K562 (cell line): Measurements from ENCODE around the gene PYGM. TPM values are rescaled to one million over a fixed set of nuclear protein-coding genes. Genes with fewer than 3 reads are reported as not detected.
A peak's percentile ranks its signal among the peaks of the same experiment; 100 is the strongest.

Experiments
- CCNT2 ChIP-seq: IDR thresholded peaks from 2 replicates; pipeline ENCODE4 v1.6.1; 2011; ENCODE audit warnings: borderline replicate concordance, low read depth, mild to moderate bottlenecking, moderate library complexity, mixed read lengths, low read length; ENCODE audit not compliant: insufficient read length; ENCODE audit errors: extremely low read depth
- DACH1 ChIP-seq: fragments of 450-650 bp; IDR thresholded peaks from 2 replicates; pipeline ENCODE4 v1.6.1; 2018; ENCODE audit not compliant: partially characterized antibody
- ESRRA ChIP-seq: fragments of 450-650 bp; IDR thresholded peaks from 2 replicates; pipeline ENCODE4 v1.6.1; 2014; ENCODE audit warnings: low read depth, mild to moderate bottlenecking, moderate library complexity, borderline replicate concordance
- HDAC3 ChIP-seq: fragments of 450-650 bp; IDR thresholded peaks from 2 replicates; pipeline ENCODE4 v1.6.1; 2018; ENCODE audit warnings: borderline replicate concordance, mild to moderate bottlenecking, moderate library complexity; ENCODE audit not compliant: partially characterized antibody
- MYNN ChIP-seq, 2 experiments: sonication (generic); formaldehyde crosslinking in 1 of 2; IDR thresholded peaks; 2 replicates each; pipeline versions ENCODE4 v1.5.0 to v1.6.1; 2016 to 2020; ENCODE audit warnings: antibody characterized with exemption in 1 of 2, missing genetic modification reagents in 1 of 2
- PML ChIP-seq: IDR thresholded peaks from 2 replicates; pipeline ENCODE4 v1.6.1; 2012; ENCODE audit warnings: low read length, inconsistent platforms
- SPI1 ChIP-seq: IDR thresholded peaks from 2 replicates; pipeline ENCODE4 v1.6.1; 2011; ENCODE audit warnings: low read depth, low read length, control low read depth, borderline replicate concordance
- ZEB2 ChIP-seq: fragments of 450-650 bp; IDR thresholded peaks from 2 replicates; pipeline ENCODE4 v1.6.1; 2016
- polyA plus RNA-seq, 8 experiments: library from polyadenylated mRNA; depleted of rRNA in 4 of 8; stranded (reverse) in 5 of 8; unstranded in 3 of 8; fragments of >200 nt; fragmentation: Nextera tagmentation in 2 of 8; fragmentation: Illumina TruSeq in 1 of 8; extraction: Ambion mirVana in 2 of 8; extraction: Trizol in 1 of 8; gene quantifications; 2 replicates each; pipeline versions ENCODE4 v1.2.1 to v1.2.3, GENCODE V29; 2011 to 2014; ENCODE audit warnings: inconsistent platforms in 1 of 8, missing spikeins in 1 of 8
- total RNA-seq, 7 experiments: library from RNA; depleted of rRNA in 6 of 7; stranded (reverse); fragments of >200 nt in 6 of 7; fragmentation: Illumina TruSeq in 2 of 7; extraction: Trizol in 2 of 7; gene quantifications; 2 replicates each; pipeline versions ENCODE4 v1.2.1 to v1.2.3, GENCODE V29; 2011 to 2021; ENCODE audit warnings: low replicate concordance in 1 of 7
- TF ChIP-seq, protein P1 (sequence below), 2 experiments: fragments of 450-650 bp in 1 of 2; sonication (generic) in 1 of 2; formaldehyde crosslinking in 1 of 2; IDR thresholded peaks in 1 of 2; conservative IDR thresholded peaks in 1 of 2; 2 replicates each; pipeline versions ENCODE4 v1.6.1 to v1.8.1; 2016 to 2023; ENCODE audit warnings: mild to moderate bottlenecking in 2 of 2, moderate library complexity in 2 of 2, inconsistent platforms in 1 of 2, missing genetic modification reagents in 1 of 2
- TF ChIP-seq, protein P2 (sequence below): fragments of 250-450 bp; sonication (Bioruptor Pico); IDR thresholded peaks from 2 replicates; pipeline ENCODE4 v1.5.0; 2021

Gene PYGM
- total and polyA plus RNA-seq, 9 of the 15 experiments (the other 6 are each of a cell fraction or from before 2014, with no cell fraction given): 0.07 to 1.5 (median 0.68) TPM

DNA sequence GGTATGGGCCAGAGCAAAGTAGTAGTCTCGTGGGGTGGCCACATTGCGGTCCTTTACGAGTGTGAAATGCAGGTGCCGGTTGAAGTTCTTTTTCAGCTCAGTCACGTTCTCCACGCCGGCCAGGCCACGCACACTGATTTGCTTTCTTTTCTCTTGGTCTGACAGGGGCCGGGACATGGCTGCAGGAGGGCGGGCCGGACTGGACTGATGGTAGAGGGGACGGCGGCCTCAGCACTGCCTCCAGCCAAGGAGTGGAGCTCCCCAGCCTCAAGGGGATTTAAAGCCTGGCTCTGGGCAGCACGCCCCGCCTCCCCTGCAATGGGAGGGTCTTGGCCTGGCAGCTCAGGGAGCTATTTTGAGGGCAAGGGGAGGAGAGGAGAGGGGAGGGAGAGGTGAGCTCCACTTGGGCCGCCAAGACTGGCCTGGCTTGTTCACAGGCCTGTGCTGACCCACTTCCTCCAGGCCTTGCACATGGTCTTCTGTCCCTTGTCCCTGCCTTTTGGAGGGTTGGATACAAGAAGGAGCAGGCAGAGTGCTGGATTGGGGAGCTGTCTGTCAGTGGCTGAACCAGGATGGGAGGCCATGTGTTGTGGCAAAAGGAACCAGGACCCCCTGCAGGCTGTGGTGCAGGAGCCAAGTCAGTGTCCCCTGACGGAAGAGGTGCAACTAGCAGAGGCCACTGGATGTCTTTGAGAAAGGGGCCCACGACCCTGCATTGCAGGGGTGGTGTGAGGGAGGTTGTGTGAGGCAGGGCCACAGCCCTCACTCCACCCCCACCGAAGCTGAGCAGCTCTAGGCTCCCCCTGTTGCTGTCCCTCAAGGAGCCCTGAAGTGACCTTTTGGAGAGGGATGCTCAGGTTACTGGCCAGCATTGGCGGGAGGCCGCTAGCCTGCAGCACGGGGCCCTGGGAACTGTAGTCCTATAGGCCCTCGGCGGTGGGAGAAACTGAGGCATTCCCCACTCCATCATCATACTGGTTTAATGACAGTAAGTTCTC, at the start of gene PYGM (continued):
- TF ChIP-seq HDAC3 (no peak), PML (no peak), DACH1 (no peak), ZEB2 (no peak), MYNN (IDR thresholded peaks at IDR 0.05) (0 out of 2 replicates have a peak, but pooled peaks have one; percentile 39), MYNN (CRISPR knock-in tag; IDR thresholded peaks at IDR 0.05) (no peak), CCNT2 (no peak), SPI1 (0 out of 2 replicates have a peak, but pooled peaks have one; percentile 8), ESRRA (peak; percentile 18; the same call in 1 of the 2 replicates)
- TF ChIP-seq, protein P1, sequence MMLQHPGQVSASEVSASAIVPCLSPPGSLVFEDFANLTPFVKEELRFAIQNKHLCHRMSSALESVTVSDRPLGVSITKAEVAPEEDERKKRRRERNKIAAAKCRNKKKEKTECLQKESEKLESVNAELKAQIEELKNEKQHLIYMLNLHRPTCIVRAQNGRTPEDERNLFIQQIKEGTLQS (IDR thresholded peaks at IDR 0.05): peak; percentile 44; the same call in 1 of the 2 replicates
- TF ChIP-seq, protein P1 (CRISPR knock-in tag; conservative IDR thresholded peaks at IDR 0.05): no peak
- TF ChIP-seq, protein P2, sequence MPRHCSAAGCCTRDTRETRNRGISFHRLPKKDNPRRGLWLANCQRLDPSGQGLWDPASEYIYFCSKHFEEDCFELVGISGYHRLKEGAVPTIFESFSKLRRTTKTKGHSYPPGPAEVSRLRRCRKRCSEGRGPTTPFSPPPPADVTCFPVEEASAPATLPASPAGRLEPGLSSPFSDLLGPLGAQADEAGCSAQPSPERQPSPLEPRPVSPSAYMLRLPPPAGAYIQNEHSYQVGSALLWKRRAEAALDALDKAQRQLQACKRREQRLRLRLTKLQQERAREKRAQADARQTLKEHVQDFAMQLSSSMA (CRISPR knock-in tag): no peak
